ENCODE results near the gene ADTRP. TPM values are rescaled to one million over a fixed set of nuclear protein-coding genes. Genes with fewer than 3 reads are reported as not detected.

ADTRP gene
- total and polyA plus RNA-seq, 10 of the 15 experiments (the other 5 are each of a cell fraction or from before 2014, with no cell fraction given), result 0.10 to 2.6 (median 2.1) TPM

- no peak for DNase-seq (ENCODE audit: low read depth, low spot score)
- peak overlapping the region; percentile 11 for H3K4me2 ChIP-seq (ENCODE audit: control insufficient read depth, insufficient read depth)
- ATAC-seq, result no peak
- ChIA-PET RAD21 (ENCODE audit: unreplicated experiment) (interaction anchor here (0.9 to 2.5 kb wide), 3 partner anchors 17 to 901 kb away, joined by 4 to 15 read pairs (median 5); no protein-coding TSS in a partner anchor), POLR2A (interaction anchor here (0.6 kb wide), 2 partner anchors 9 to 386 kb away, joined by 3 to 5 read pairs; no protein-coding TSS in a partner anchor), CTCF (interaction anchor here (1.1 to 1.4 kb wide), 2 partner anchors 370 to 585 kb away, joined by 3 to 4 read pairs; partner anchors contain the start of gene EDN1), SMC1A (ENCODE audit: uncharacterized antibody, unreplicated experiment) (interaction anchor here (0.9 to 6.9 kb wide), 7 partner anchors 10 to 585 kb away, joined by 3 to 39 read pairs (median 8); partner anchors contain the start of gene EDN1)
- H3K9ac ChIP-seq (ENCODE audit: control insufficient read depth, insufficient read depth, low read length), result no peak overlapping the region
- 96% methylated on average over 7 of the region's 7 CpGs for WGBS (ENCODE audit: insufficient coverage, insufficient replicate concordance, low lambda C conversion rate, missing lambda C conversion rate)
- peaks cover 2% of the 10 kb centered on the region; the same call in 2 of the 3 replicates for H3K9me3 ChIP-seq (replicated peaks; ENCODE audit: control insufficient read depth, insufficient read depth, low read length)
- peaks cover 7% of the 10 kb centered on the region for H3K4me1 ChIP-seq (ENCODE audit: control insufficient read depth, insufficient read depth, low read length)
- H3K79me2 ChIP-seq (ENCODE audit: control insufficient read depth, insufficient read depth, low read length), result no peaks in the 10 kb centered on the region
- no TSS peak for BruUV-seq (replicated peaks)
- intact Hi-C loops (cut with micrococcal nuclease; ENCODE audit: unreplicated experiment) (no loop called here), in situ Hi-C loops (cut with MboI) (loop anchor here (25.0 kb wide), 1 partner anchor 307 kb away; the partner anchor contains the start of gene HIVEP1)
- H2AFZ ChIP-seq (ENCODE audit: control insufficient read depth, low read depth, low read length), result peak overlapping the region; percentile 45
- no peak overlapping the region for H3K27ac ChIP-seq (ENCODE audit: control insufficient read depth, insufficient read depth)
- no peaks in the 10 kb centered on the region for H4K20me1 ChIP-seq (ENCODE audit: control insufficient read depth, insufficient read depth)
- H3K27me3 ChIP-seq (replicated peaks in 1 of 2; ENCODE audit: control insufficient read depth in 2 of 2, insufficient read depth in 2 of 2, low read length in 1 of 2), result no peaks in the 10 kb centered on the region
- no peak for FAIRE-seq
- H3K4me3 ChIP-seq, result no peak overlapping the region
- TF ChIP-seq TAF1 (IDR thresholded peaks at IDR 0.05; ENCODE audit: borderline replicate concordance, low read depth, low read length), result no peak
- TF ChIP-seq EED (IDR thresholded peaks at IDR 0.05; ENCODE audit: low read depth), result peak; percentile 60; the same call in 1 of the 2 replicates
- TF ChIP-seq TCF7 (IDR thresholded peaks at IDR 0.05; ENCODE audit: borderline replicate concordance), result peak; percentile 57; the same call in 1 of the 2 replicates
- peak; percentile 52; the same call in 1 of the 2 replicates for TF ChIP-seq NFIC (IDR thresholded peaks at IDR 0.05; ENCODE audit: low read depth, low read length)
- peak; percentile 24; the same call in 1 of the 2 replicates for TF ChIP-seq CREM (IDR thresholded peaks at IDR 0.05; ENCODE audit: low read depth)
- TF ChIP-seq MXI1 (IDR thresholded peaks at IDR 0.05; ENCODE audit: low read depth, low read length), result no peak
- TF ChIP-seq NFYB (IDR thresholded peaks at IDR 0.05; ENCODE audit: insufficient read depth, low read depth, low read length), result no peak
- peak; percentile 43; the same call in 1 of the 2 replicates for TF ChIP-seq FOXM1 (IDR thresholded peaks at IDR 0.05; ENCODE audit: low read depth, low read length)
- no peak for TF ChIP-seq PRDM15 (CRISPR knock-in tag; IDR thresholded peaks at IDR 0.05)
- peak; percentile 83 for TF ChIP-seq RUNX3 (IDR thresholded peaks at IDR 0.05; ENCODE audit: low read length)
- TF ChIP-seq TARDBP (IDR thresholded peaks at IDR 0.05; ENCODE audit: borderline replicate concordance), result no peak
- no peak for TF ChIP-seq CHD1 (IDR thresholded peaks at IDR 0.05; ENCODE audit: low read depth, low read length)
- peak; percentile 32; the same call in 1 of the 2 replicates for TF ChIP-seq IKZF1 (conservative IDR thresholded peaks at IDR 0.05)
- TF ChIP-seq MTA3 (IDR thresholded peaks at IDR 0.05; ENCODE audit: borderline replicate concordance, low read length), result peak; percentile 43; the same call in 1 of the 2 replicates
- no peak for TF ChIP-seq TBL1XR1 (IDR thresholded peaks at IDR 0.05; ENCODE audit: low read depth, low read length)
- H3K36me3 ChIP-seq (ENCODE audit: control insufficient read depth in 2 of 2, insufficient read depth in 2 of 2, low read length in 1 of 2), result no peaks in the 10 kb centered on the region
Measured at GRCh38 chr6:11705069-11705468, 73.5 kb downstream of the ADTRP start.
